Cardiac fibroblast (primary cell): ENCODE results near the gene MAGI2.
"Not testable (repeated sequence)": the region's sequence is repeated elsewhere in the genome, so short reads cannot be mapped to it uniquely, and the experiment has no call there.

Experiments used
- DNase-seq, 2 donors: peaks; one replicate each; pipeline versions ENCODE4 v3.0.0 to v3.0.0-alpha.2; 2010; ENCODE audit warnings: low read depth in 2 of 2
- H3K4me3 ChIP-seq, 2 donors: replicated peaks in 1 of 2; 1 replicate in 1 of 2; 2 replicates in 1 of 2; pipeline ENCODE4 v1.5.1; 2011; ENCODE audit warnings: low read depth in 2 of 2, low read length in 2 of 2, mild to moderate bottlenecking in 2 of 2, moderate library complexity in 1 of 2
- CTCF ChIP-seq: IDR thresholded peaks from one replicate; pipeline ENCODE4 v1.5.1; 2011; ENCODE audit warnings: low read depth, mild to moderate bottlenecking, low read length, inconsistent platforms

Gene MAGI2

GRCh38 chr7:78529392-78529791 lies 924.1 kb downstream of the MAGI2 start:
- peak in 1 of 2 donors; percentile 38 for DNase-seq
- no peak for TF ChIP-seq CTCF
- no peak overlapping the region for H3K4me3 ChIP-seq

- peak in 1 of 2 donors; percentile 44 for DNase-seq
- no peak for TF ChIP-seq CTCF
- no peak overlapping the region for H3K4me3 ChIP-seq
These were observed 924.5 kb downstream of the MAGI2 start for GRCh38 chr7:78528964-78529363.

- DNase-seq, result no peak
- H3K4me3 ChIP-seq, result no peak overlapping the region
- no peak for TF ChIP-seq CTCF
These were observed 929.5 kb downstream of the MAGI2 start for GRCh38 chr7:78523930-78524329.

GRCh38 chr7:78521961-78522360 lies 931.5 kb downstream of the MAGI2 start:
- TF ChIP-seq CTCF, result no peak
- H3K4me3 ChIP-seq, result no peak overlapping the region
- no peak for DNase-seq

GRCh38 chr7:78516450-78516849 lies 937.0 kb downstream of the MAGI2 start:
- no peak for TF ChIP-seq CTCF
- no peak for DNase-seq
- H3K4me3 ChIP-seq, result no peak overlapping the region

- DNase-seq, result no peak
- no peak overlapping the region for H3K4me3 ChIP-seq
- no peak for TF ChIP-seq CTCF
These were observed 938.8 kb downstream of the MAGI2 start for GRCh38 chr7:78514634-78515033.

- peak; percentile 74 for TF ChIP-seq CTCF
- peak; percentile 62 to 65 for DNase-seq
- no peak overlapping the region for H3K4me3 ChIP-seq
These were observed 942.8 kb downstream of the MAGI2 start for GRCh38 chr7:78510580-78511188.

GRCh38 chr7:78503301-78503700 lies 950.2 kb downstream of the MAGI2 start:
- H3K4me3 ChIP-seq, DNase-seq: not testable (repeated sequence)
